ENCODE data around the gene PTGDS.

The PTGDS gene

GRCh38 chr9:137011907-137012675 is 34.8 kb downstream of the PTGDS start:
- DNase-seq, result no peak

GRCh38 chr9:137012694-137013570 is 35.6 kb downstream of the PTGDS start:
- no peak for DNase-seq

- no peak for DNase-seq
Observed at GRCh38 chr9:137013571-137013940, 36.3 kb downstream of the PTGDS start.

GRCh38 chr9:137014166-137014565 is 36.9 kb downstream of the PTGDS start:
- DNase-seq, result no peak

- DNase-seq, result no peak
Observed at GRCh38 chr9:137014776-137015539, 37.7 kb downstream of the PTGDS start.

GRCh38 chr9:137015540-137015930 is 38.2 kb downstream of the PTGDS start:
- no peak for DNase-seq

GRCh38 chr9:137015976-137016375 is 38.7 kb downstream of the PTGDS start:
- DNase-seq, result no peak

GRCh38 chr9:137016436-137016835 is 39.1 kb downstream of the PTGDS start:
- DNase-seq, result no peak

GRCh38 chr9:137017071-137017470 is 39.8 kb downstream of the PTGDS start:
- DNase-seq, result no peak

GRCh38 chr9:137017791-137018497 is 40.6 kb downstream of the PTGDS start:
- no peak for DNase-seq

GRCh38 chr9:137018761-137019559 is 41.7 kb downstream of the PTGDS start:
- no peak for DNase-seq

- no peak for DNase-seq
Observed at GRCh38 chr9:137019891-137020683, 42.8 kb downstream of the PTGDS start.

GRCh38 chr9:137020771-137021567 is 43.7 kb downstream of the PTGDS start:
- DNase-seq, result no peak

- DNase-seq, result no peak
Observed at GRCh38 chr9:137021568-137021978, 44.3 kb downstream of the PTGDS start.

GRCh38 chr9:137021979-137022661 is 44.8 kb downstream of the PTGDS start:
- peak; percentile 73 for DNase-seq

- DNase-seq, result no peak
Observed at GRCh38 chr9:137022662-137023008, 45.3 kb downstream of the PTGDS start.

- DNase-seq, result no peak
Observed at GRCh38 chr9:137023157-137023556, 45.9 kb downstream of the PTGDS start.

GRCh38 chr9:137023583-137023991 is 46.3 kb downstream of the PTGDS start:
- DNase-seq, result no peak

- DNase-seq, result peak; percentile 81
Observed at GRCh38 chr9:137025517-137025966, 48.2 kb downstream of the PTGDS start.

Measured in RPMI8226 (cell line).